ENCODE results near the gene HIBADH.

DNA sequence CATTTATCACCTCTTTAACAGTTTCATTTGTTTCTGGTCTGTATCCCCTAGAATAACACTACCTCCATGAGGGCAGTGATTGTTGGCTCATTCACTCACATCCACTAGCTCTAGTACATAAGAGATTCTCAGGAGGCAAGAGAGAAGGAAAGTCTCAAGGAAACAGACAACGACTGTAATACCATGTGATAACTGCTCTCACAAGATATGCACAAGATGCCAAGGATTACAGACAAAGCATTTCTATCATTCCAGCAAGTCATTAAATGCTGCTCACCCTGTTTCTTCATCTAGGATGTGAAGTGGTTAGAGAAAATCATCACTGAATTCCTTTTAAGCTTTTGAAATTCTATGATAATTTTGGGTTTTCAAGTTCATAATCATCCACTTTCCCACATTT is 115.3 kb downstream of the HIBADH start:
- TF ChIP-seq CTCF (optimal IDR thresholded peaks at IDR 0.05 in 1 of 3, IDR thresholded peaks at IDR 0.05 in 1 of 3, conservative IDR thresholded peaks at IDR 0.05 in 1 of 3; ENCODE audit: extremely low read depth in 1 of 3, insufficient read depth in 2 of 3, low read length in 3 of 3) (no peak), EZH2 (IDR thresholded peaks at IDR 0.05; ENCODE audit: low read length) (no peak)
